ENCODE results near the gene C2orf80.

DNA sequence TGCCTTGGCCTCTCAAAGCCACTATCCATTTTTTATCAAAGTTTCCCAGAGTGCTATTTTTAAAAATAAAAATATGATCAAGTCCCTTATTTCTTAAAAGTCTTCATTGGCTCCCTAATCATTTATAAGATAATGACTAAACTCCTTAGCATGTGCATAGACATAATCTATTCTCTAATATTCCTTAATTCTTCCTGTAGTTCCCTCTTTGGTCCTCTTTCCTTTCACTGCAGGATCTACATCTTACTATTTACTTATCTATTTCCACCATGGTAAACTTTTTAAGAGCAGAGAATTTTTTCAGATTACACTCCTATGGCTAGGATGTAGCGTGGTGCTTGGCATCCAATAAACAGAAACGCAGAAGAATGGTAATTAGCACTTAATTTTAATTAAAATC, 46.0 kb upstream of the C2orf80 start:
- TF ChIP-seq TSC22D4 (tag; IDR thresholded peaks at IDR 0.05): no peak
- TF ChIP-seq ATF1 (CRISPR knock-in tag; IDR thresholded peaks at IDR 0.05): no peak
- TF ChIP-seq ATF1 (tag; IDR thresholded peaks at IDR 0.05): no peak

Data from K562 (cell line).